Hematopoietic multipotent progenitor cell treated with erythropoietin and hydrocortisone succinate and interleukin-3 and kit ligand, for 8 days (in vitro differentiated cells): ENCODE data around the gene TAF15.

ENCODE experiments used
- DNase-seq: peaks from one replicate; pipeline ENCODE4 v3.0.0-alpha.2; 2015

The TAF15 gene

GRCh38 chr17:35825206-35825605, 15.9 kb downstream of the TAF15 start:
- no peak for DNase-seq

- DNase-seq, result no peak
Measured at GRCh38 chr17:35841101-35841500, 31.8 kb downstream of the TAF15 start.

GRCh38 chr17:35841505-35841904, 32.2 kb downstream of the TAF15 start:
- DNase-seq, result no peak

- no peak for DNase-seq
Measured at GRCh38 chr17:35842239-35842638, 33.0 kb downstream of the TAF15 start.

- no peak for DNase-seq
Measured at GRCh38 chr17:35843698-35844097, 34.4 kb downstream of the TAF15 start.

- no peak for DNase-seq
Measured at GRCh38 chr17:35844547-35844946, 35.3 kb downstream of the TAF15 start.

- DNase-seq, result no peak
Measured at GRCh38 chr17:35846055-35846809, 36.9 kb downstream of the TAF15 start.

- DNase-seq, result no peak
Measured at GRCh38 chr17:35847006-35847405, 37.7 kb downstream of the TAF15 start.

GRCh38 chr17:35847633-35848373, 38.5 kb downstream of the TAF15 start:
- DNase-seq, result no peak

- DNase-seq, result peak; percentile 84
Measured at GRCh38 chr17:35849469-35850348, 40.4 kb downstream of the TAF15 start.

- no peak for DNase-seq
Measured at GRCh38 chr17:35855965-35856364, 46.7 kb downstream of the TAF15 start.

- no peak for DNase-seq
Measured at GRCh38 chr17:35856603-35857002, 47.3 kb downstream of the TAF15 start.

GRCh38 chr17:35864853-35865252, 55.6 kb downstream of the TAF15 start:
- no peak for DNase-seq

GRCh38 chr17:35865412-35866340, 56.4 kb downstream of the TAF15 start:
- no peak for DNase-seq

GRCh38 chr17:35866341-35866950, 57.2 kb downstream of the TAF15 start:
- no peak for DNase-seq

- no peak for DNase-seq
Measured at GRCh38 chr17:35867574-35867973, 58.3 kb downstream of the TAF15 start.

- no peak for DNase-seq
Measured at GRCh38 chr17:35868737-35869136, 59.5 kb downstream of the TAF15 start, which contains the start of gene HEATR9. TSS of gene HEATR9 (minus strand) at chr17:35868891. CDS start at chr17:35868742, 149 bp downstream.

GRCh38 chr17:35870906-35871819, 61.9 kb downstream of the TAF15 start:
- no peak for DNase-seq

GRCh38 chr17:35872196-35872980, 63.1 kb downstream of the TAF15 start:
- no peak for DNase-seq
